Measurements from ENCODE around the gene MEMO1. TPM values are rescaled to one million over a fixed set of nuclear protein-coding genes. Genes with fewer than 3 reads are reported as not detected.

The MEMO1 gene
- polyA plus RNA-seq, 1 of the 3 experiments (the other 2 are of a cell fraction): 54.3 TPM

- Histone ChIP-seq H3F3A (replicated peaks; ENCODE audit: insufficient read depth) (peaks cover 11% of the 10 kb centered on the region), H2AFZ (ENCODE audit: low read depth) (no peak overlapping the region), H3K36me3 (replicated peaks in 1 of 2; ENCODE audit: control insufficient read depth in 1 of 2, insufficient read depth in 2 of 2, low read length in 1 of 2) (no peaks in the 10 kb centered on the region), H3K9ac (no peak overlapping the region), H3K9me2 (no peaks in the 10 kb centered on the region), H3K27ac (ENCODE audit: low read depth in 2 of 2, low read length in 1 of 2) (no peak overlapping the region), H3K9me3 (no peaks in the 10 kb centered on the region), H3K4me3 (ENCODE audit: low read depth in 2 of 2, low read length in 1 of 2) (no peak overlapping the region), H3K79me2 (ENCODE audit: insufficient read depth) (peaks cover 100% of the 10 kb centered on the region), H3K4me2 (no peak overlapping the region), H3K27me3 (ENCODE audit: insufficient read depth) (no peaks in the 10 kb centered on the region), H4K20me1 (ENCODE audit: insufficient read depth) (peaks cover 77% of the 10 kb centered on the region), H3K4me1 (ENCODE audit: control insufficient read depth in 1 of 2, insufficient read depth in 2 of 2, low read depth in 1 of 2, low read length in 1 of 2) (no peaks in the 10 kb centered on the region; a peak in 1 of 4 replicates)
- TF ChIP-seq PBX3 (IDR thresholded peaks at IDR 0.05): no peak
- no peak for TF ChIP-seq NRF1 (IDR thresholded peaks at IDR 0.05; ENCODE audit: low read depth, low read length)
- no peak for TF ChIP-seq CHD2 (IDR thresholded peaks at IDR 0.05; ENCODE audit: low read length, partially characterized antibody)
- TF ChIP-seq GATA2 (CRISPR knock-in tag; IDR thresholded peaks at IDR 0.05): no peak
- TF ChIP-seq CTCF (IDR thresholded peaks at IDR 0.05): no peak
- no peak for TF ChIP-seq RXRA (IDR thresholded peaks at IDR 0.05; ENCODE audit: borderline replicate concordance, low read depth)
- TF ChIP-seq, protein P1, sequence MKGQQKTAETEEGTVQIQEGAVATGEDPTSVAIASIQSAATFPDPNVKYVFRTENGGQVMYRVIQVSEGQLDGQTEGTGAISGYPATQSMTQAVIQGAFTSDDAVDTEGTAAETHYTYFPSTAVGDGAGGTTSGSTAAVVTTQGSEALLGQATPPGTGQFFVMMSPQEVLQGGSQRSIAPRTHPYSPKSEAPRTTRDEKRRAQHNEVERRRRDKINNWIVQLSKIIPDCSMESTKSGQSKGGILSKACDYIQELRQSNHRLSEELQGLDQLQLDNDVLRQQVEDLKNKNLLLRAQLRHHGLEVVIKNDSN (IDR thresholded peaks at IDR 0.05; ENCODE audit: borderline replicate concordance, low read depth): no peak
- TF ChIP-seq RAD21 (IDR thresholded peaks at IDR 0.05; ENCODE audit: low read length): no peak
- TF ChIP-seq REST (IDR thresholded peaks at IDR 0.05; ENCODE audit: low read depth, low read length): no peak
- no peak for TF ChIP-seq TAF1 (IDR thresholded peaks at IDR 0.05; ENCODE audit: borderline replicate concordance, low read depth, low read length)
- no peak for TF ChIP-seq MXI1 (IDR thresholded peaks at IDR 0.05; ENCODE audit: low read depth, low read length)
- TF ChIP-seq TEAD4 (IDR thresholded peaks at IDR 0.05; ENCODE audit: borderline replicate concordance, insufficient read depth): no peak
- TF ChIP-seq NFIC (IDR thresholded peaks at IDR 0.05; ENCODE audit: borderline replicate concordance): no peak
- no peak for TF ChIP-seq YY1 (IDR thresholded peaks at IDR 0.05; ENCODE audit: low read depth)
- 98% methylated on average over 3 of the region's 3 CpGs for WGBS (ENCODE audit: low lambda C conversion rate)
- ChIA-PET POLR2A (no interaction called here), CTCF (no interaction called here)
- DNase-seq: no peak
Observed at GRCh38 chr2:31979018-31979417, 31.8 kb downstream of the MEMO1 start.
